ENCODE results near the gene SYNE1.

DNA sequence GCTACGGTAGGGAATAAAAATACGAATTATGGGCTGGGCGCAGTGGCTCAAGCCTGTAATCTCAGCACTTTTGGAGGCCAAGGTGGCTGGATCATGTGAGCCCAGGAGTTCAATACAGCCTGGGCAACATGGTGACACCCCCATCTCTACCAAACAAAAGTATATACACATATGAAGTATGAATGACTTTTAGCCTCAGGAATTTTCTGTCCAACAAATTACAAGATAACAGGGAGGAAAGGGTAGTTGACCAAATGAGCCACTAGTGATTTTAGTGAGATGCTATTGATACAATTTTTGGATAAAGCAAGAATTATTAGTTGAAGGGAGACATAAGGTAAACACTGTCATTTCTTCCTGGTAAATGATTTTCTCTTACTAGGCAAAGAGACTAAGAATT is 328.2 kb downstream of the SYNE1 start:
- no peak for TF ChIP-seq CTCF (IDR thresholded peaks at IDR 0.05)
- TF ChIP-seq POLR2AphosphoS5 (IDR thresholded peaks at IDR 0.05): no peak
- TF ChIP-seq POLR2A (IDR thresholded peaks at IDR 0.05): no peak
- no peak for TF ChIP-seq EP300 (IDR thresholded peaks at IDR 0.05)

Measured in sigmoid colon (tissue), 4 donors.